KMS-11 (cell line): ENCODE data around the gene DAGLB.

Experiments
- H2AFZ ChIP-seq: fragments of 200-600 bp; sonication (generic); 2 replicates; pipeline ENCODE4 v1.6.1; 2016; ENCODE audit warnings: antibody characterized with exemption, mixed run types, low read depth
- H3K27ac ChIP-seq: fragments of 200-600 bp; sonication (generic); 2 replicates; pipeline ENCODE4 v1.6.1; 2016; ENCODE audit warnings: mild to moderate bottlenecking, mixed run types
- H3K27me3 ChIP-seq: fragments of 200-600 bp; sonication (generic); 2 replicates; pipeline ENCODE4 v1.6.1; 2017; ENCODE audit warnings: mild to moderate bottlenecking, low read depth, mixed run types, moderate library complexity; ENCODE audit not compliant: insufficient read depth
- H3K36me3 ChIP-seq: fragments of 200-600 bp; sonication (generic); 2 replicates; pipeline ENCODE4 v1.6.1; 2017; ENCODE audit warnings: mild to moderate bottlenecking, mixed run types; ENCODE audit not compliant: insufficient read depth
- H3K4me1 ChIP-seq: fragments of 200-600 bp; sonication (generic); 2 replicates; pipeline ENCODE4 v1.6.1; 2016; ENCODE audit warnings: mild to moderate bottlenecking, low read depth, mixed run types; ENCODE audit not compliant: poor library complexity, severe bottlenecking
- H3K4me2 ChIP-seq: fragments of 200-600 bp; sonication (generic); 2 replicates; pipeline ENCODE4 v1.7.0; 2016; ENCODE audit warnings: mild to moderate bottlenecking, mixed run types
- H3K4me3 ChIP-seq: fragments of 200-600 bp; sonication (generic); IDR thresholded peaks from 2 replicates; pipeline ENCODE4 v1.6.1; 2017; ENCODE audit warnings: low read depth, low read length, mixed read lengths; ENCODE audit not compliant: insufficient read depth
- H3K79me2 ChIP-seq: fragments of 200-600 bp; sonication (generic); 2 replicates; pipeline ENCODE4 v1.6.1; 2016; ENCODE audit warnings: low read depth, mixed run types; ENCODE audit not compliant: insufficient read depth
- H3K9ac ChIP-seq: fragments of 200-600 bp; sonication (generic); 2 replicates; pipeline ENCODE4 v1.6.1; 2016; ENCODE audit warnings: mild to moderate bottlenecking, mixed run types
- H4K20me1 ChIP-seq: fragments of 200-600 bp; sonication (generic); 2 replicates; pipeline ENCODE4 v1.6.1; 2016; ENCODE audit warnings: mild to moderate bottlenecking, mixed run types; ENCODE audit not compliant: insufficient read depth
- TF ChIP-seq, protein P1 (sequence below): fragments of 200-600 bp; sonication (generic); conservative IDR thresholded peaks from 2 replicates; pipeline ENCODE4 v1.6.1; 2017; ENCODE audit warnings: low read depth, mild to moderate bottlenecking, antibody characterized with exemption, low read length, moderate library complexity, mixed read lengths

The DAGLB gene

GRCh38 chr7:6413637-6414036, 34.1 kb downstream of the DAGLB start:
- H3K9ac ChIP-seq = no peak overlapping the region
- no peak overlapping the region for H3K4me3 ChIP-seq
- H4K20me1 ChIP-seq = no peaks in the 10 kb centered on the region
- no peaks in the 10 kb centered on the region for H3K27me3 ChIP-seq
- TF ChIP-seq, protein P1, sequence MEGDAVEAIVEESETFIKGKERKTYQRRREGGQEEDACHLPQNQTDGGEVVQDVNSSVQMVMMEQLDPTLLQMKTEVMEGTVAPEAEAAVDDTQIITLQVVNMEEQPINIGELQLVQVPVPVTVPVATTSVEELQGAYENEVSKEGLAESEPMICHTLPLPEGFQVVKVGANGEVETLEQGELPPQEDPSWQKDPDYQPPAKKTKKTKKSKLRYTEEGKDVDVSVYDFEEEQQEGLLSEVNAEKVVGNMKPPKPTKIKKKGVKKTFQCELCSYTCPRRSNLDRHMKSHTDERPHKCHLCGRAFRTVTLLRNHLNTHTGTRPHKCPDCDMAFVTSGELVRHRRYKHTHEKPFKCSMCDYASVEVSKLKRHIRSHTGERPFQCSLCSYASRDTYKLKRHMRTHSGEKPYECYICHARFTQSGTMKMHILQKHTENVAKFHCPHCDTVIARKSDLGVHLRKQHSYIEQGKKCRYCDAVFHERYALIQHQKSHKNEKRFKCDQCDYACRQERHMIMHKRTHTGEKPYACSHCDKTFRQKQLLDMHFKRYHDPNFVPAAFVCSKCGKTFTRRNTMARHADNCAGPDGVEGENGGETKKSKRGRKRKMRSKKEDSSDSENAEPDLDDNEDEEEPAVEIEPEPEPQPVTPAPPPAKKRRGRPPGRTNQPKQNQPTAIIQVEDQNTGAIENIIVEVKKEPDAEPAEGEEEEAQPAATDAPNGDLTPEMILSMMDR = no peak
- no peaks in the 10 kb centered on the region for H3K79me2 ChIP-seq
- H3K36me3 ChIP-seq = peaks cover 5% of the 10 kb centered on the region; the same call in 1 of the 2 replicates
- no peak overlapping the region for H2AFZ ChIP-seq
- no peak overlapping the region for H3K4me2 ChIP-seq
- no peak overlapping the region for H3K27ac ChIP-seq
- no peaks in the 10 kb centered on the region for H3K4me1 ChIP-seq

GRCh38 chr7:6409944-6410693, 37.6 kb downstream of the DAGLB start:
- TF ChIP-seq, protein P1 = no peak
- Histone ChIP-seq H3K36me3 (no peaks in the 10 kb centered on the region; the same call in 1 of the 2 replicates), H3K27me3 (no peaks in the 10 kb centered on the region), H3K4me1 (no peaks in the 10 kb centered on the region), H3K79me2 (no peaks in the 10 kb centered on the region), H4K20me1 (no peaks in the 10 kb centered on the region), H3K4me3 (no peak overlapping the region), H3K9ac (no peak overlapping the region), H2AFZ (no peak overlapping the region), H3K4me2 (no peak overlapping the region), H3K27ac (no peak overlapping the region)

DNA sequence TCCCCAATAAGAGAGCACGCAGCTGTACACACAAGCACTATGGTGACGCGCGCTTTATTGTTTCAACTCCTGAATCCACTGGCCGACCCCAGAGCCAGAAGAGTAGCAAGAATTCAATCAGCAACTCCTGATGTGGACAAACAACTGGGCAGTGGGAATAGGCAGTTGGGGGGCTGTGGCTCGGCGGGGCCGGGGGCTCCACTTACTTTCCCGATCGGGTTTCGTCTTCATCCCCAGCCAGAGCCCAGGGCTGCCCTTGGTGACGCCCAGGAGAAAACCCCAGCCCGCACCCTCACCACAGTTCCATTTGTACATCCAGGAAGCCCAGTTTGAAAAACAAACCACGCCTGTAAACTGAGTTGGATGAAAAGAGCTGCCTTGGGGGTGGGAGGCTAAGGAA, 38.7 kb downstream of the DAGLB start:
- Histone ChIP-seq H3K36me3 (no peaks in the 10 kb centered on the region; the same call in 1 of the 2 replicates), H3K79me2 (no peaks in the 10 kb centered on the region), H2AFZ (no peak overlapping the region)

GRCh38 chr7:6407434-6407833, 40.3 kb downstream of the DAGLB start:
- no peaks in the 10 kb centered on the region for H3K79me2 ChIP-seq
- H3K4me1 ChIP-seq = no peaks in the 10 kb centered on the region
- no peaks in the 10 kb centered on the region; the same call in 1 of the 2 replicates for H3K36me3 ChIP-seq
- no peak overlapping the region for H3K9ac ChIP-seq
- H3K27me3 ChIP-seq = no peaks in the 10 kb centered on the region
- no peaks in the 10 kb centered on the region for H4K20me1 ChIP-seq
- no peak overlapping the region for H3K4me2 ChIP-seq
- TF ChIP-seq, protein P1 = no peak
- H3K4me3 ChIP-seq = no peak overlapping the region
- no peak overlapping the region for H2AFZ ChIP-seq
- H3K27ac ChIP-seq = no peak overlapping the region

More for the DNA sequence above, 38.7 kb downstream of the DAGLB start:
- Histone ChIP-seq H3K4me2 (no peak overlapping the region), H3K4me3 (no peak overlapping the region), H4K20me1 (no peaks in the 10 kb centered on the region), H3K27ac (no peak overlapping the region), H3K9ac (no peak overlapping the region), H3K27me3 (no peaks in the 10 kb centered on the region), H3K4me1 (no peaks in the 10 kb centered on the region)
- TF ChIP-seq, protein P1 = no peak
